ENCODE results near the gene MADD.

MADD gene

DNA sequence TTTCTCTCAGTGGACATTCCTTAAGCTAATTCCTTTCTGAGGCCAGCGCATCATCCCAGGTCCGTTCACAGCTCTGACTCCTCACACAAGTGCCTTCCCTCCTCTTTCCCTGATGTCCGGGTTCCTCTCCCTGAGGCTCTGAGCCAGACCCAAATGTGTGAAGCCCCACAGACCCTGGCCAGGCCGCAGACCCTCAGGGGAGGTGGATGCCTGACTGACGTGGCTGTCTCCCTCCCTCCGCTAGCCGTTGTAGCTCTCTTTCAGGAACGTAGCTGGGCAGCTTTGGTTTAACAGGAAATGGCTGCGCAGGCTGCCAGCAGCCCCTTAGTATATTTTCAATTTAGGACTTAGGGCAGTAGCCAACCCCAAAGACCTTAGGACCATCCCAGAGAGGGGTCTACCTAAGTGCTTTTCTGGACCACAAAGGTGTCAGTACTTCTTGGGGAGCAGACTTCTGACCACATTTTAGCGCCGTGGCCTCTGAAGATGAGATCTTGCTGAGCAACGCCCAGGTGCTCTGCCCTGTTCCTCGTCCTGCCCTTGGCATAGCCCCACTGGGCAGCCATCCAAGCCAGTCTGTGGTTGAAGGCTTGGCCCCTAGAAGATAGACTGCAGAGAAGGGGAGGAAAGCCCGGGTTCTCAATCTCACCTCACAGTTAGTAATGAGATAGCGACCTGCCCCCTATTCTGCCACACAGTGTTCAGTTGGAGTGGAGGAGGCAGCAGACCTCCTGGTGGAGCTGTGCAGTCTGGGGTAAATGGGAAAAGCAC lies 55.5 kb downstream of the MADD start:
- H3K9me3 Mint-ChIP-seq, result no peaks in the 10 kb centered on the region
- no peaks in the 10 kb centered on the region for H3K27me3 Mint-ChIP-seq (ENCODE audit: low read depth)
- TF ChIP-seq, protein P1, sequence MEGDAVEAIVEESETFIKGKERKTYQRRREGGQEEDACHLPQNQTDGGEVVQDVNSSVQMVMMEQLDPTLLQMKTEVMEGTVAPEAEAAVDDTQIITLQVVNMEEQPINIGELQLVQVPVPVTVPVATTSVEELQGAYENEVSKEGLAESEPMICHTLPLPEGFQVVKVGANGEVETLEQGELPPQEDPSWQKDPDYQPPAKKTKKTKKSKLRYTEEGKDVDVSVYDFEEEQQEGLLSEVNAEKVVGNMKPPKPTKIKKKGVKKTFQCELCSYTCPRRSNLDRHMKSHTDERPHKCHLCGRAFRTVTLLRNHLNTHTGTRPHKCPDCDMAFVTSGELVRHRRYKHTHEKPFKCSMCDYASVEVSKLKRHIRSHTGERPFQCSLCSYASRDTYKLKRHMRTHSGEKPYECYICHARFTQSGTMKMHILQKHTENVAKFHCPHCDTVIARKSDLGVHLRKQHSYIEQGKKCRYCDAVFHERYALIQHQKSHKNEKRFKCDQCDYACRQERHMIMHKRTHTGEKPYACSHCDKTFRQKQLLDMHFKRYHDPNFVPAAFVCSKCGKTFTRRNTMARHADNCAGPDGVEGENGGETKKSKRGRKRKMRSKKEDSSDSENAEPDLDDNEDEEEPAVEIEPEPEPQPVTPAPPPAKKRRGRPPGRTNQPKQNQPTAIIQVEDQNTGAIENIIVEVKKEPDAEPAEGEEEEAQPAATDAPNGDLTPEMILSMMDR (IDR thresholded peaks at IDR 0.05; ENCODE audit: unreplicated experiment in 3 of 3), result no peak
- H3K27ac Mint-ChIP-seq, result no peak overlapping the region
- H3K4me1 Mint-ChIP-seq, result no peaks in the 10 kb centered on the region
- H3K36me3 Mint-ChIP-seq (ENCODE audit: low read depth), result peaks cover 44% of the 10 kb centered on the region
- no peak overlapping the region for H3K4me3 Mint-ChIP-seq

DNA sequence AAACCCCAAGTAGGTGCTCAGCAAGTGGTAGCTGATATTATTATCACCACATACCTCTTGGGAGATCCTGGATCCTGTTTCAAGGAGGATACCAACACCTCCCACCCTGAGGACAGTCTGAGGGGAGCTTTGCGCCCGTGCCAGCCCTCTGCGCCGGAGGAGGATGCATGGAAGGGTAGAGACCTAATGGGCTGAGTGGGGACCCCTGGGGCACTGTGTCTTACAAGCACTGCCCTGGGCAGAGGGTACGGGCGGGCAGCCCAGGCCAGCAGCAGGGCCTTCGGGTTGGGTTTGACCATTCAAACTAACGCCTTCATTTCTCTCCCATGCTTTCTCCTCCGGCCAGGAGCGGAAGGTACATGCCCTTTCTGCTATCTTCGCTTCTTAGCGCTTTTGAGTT lies 56.3 kb downstream of the MADD start:
- no peaks in the 10 kb centered on the region for H3K27me3 Mint-ChIP-seq (ENCODE audit: low read depth)

DNA sequence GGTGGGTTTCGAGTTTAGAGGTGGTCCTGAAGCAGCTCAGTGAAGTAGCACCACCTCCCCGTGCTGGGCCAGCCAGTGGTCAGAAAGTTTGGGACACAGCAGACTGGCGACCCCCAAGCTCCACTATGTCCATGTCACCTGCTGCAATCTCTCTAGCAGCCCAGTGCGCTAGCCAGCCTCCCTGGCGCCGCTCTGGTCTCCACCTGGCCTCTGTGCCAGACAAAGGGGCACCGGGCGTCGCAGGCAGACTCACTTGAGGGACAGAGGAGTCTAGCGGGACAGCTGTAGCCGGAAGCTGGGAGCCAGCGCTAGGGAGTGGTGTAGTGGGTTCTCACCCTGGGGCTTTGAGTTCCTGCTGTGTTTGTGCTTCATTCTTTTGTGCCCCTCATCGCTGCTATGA lies 57.1 kb downstream of the MADD start:
- H3K27me3 Mint-ChIP-seq (ENCODE audit: low read depth), result no peaks in the 10 kb centered on the region
- no peaks in the 10 kb centered on the region for H3K9me3 Mint-ChIP-seq
- no peaks in the 10 kb centered on the region for H3K4me1 Mint-ChIP-seq
- H3K36me3 Mint-ChIP-seq (ENCODE audit: low read depth), result peaks cover 35% of the 10 kb centered on the region
- no peak overlapping the region for H3K4me3 Mint-ChIP-seq
- no peak overlapping the region for H3K27ac Mint-ChIP-seq
- TF ChIP-seq, protein P1 (IDR thresholded peaks at IDR 0.05; ENCODE audit: unreplicated experiment in 3 of 3), result no peak

More for the DNA sequence above, 56.3 kb downstream of the MADD start:
- TF ChIP-seq, protein P1 (IDR thresholded peaks at IDR 0.05; ENCODE audit: unreplicated experiment in 3 of 3), result no peak
- no peaks in the 10 kb centered on the region for H3K9me3 Mint-ChIP-seq
- H3K27ac Mint-ChIP-seq, result no peak overlapping the region
- no peak overlapping the region for H3K4me3 Mint-ChIP-seq
- peaks cover 43% of the 10 kb centered on the region for H3K36me3 Mint-ChIP-seq (ENCODE audit: low read depth)
- H3K4me1 Mint-ChIP-seq, result no peaks in the 10 kb centered on the region

DNA sequence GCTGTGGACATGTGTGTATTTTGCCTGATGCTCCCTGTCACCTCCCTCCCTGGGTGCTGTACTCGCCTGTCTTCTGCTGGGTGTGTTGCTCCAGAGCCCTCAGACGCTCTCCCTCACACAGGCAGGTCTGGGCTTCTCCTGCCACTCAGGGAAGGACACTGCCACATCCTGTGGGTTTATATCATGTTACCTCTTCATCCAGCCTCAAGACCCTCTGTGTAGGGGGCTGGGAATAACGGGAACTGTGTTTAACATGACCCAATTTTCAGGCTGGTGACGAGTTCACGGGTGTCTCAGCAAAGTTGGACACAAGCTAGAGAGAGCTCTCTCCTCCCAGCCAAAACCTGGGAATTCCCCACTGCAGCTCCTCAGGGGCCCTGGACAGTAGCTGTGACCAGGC lies 58.0 kb downstream of the MADD start:
- Mint-ChIP-seq H3K27me3 (ENCODE audit: low read depth) (no peaks in the 10 kb centered on the region), H3K36me3 (ENCODE audit: low read depth) (peaks cover 33% of the 10 kb centered on the region), H3K4me3 (no peak overlapping the region), H3K4me1 (no peaks in the 10 kb centered on the region), H3K27ac (no peak overlapping the region), H3K9me3 (no peaks in the 10 kb centered on the region)
- TF ChIP-seq, protein P1 (IDR thresholded peaks at IDR 0.05; ENCODE audit: unreplicated experiment in 3 of 3), result no peak

DNA sequence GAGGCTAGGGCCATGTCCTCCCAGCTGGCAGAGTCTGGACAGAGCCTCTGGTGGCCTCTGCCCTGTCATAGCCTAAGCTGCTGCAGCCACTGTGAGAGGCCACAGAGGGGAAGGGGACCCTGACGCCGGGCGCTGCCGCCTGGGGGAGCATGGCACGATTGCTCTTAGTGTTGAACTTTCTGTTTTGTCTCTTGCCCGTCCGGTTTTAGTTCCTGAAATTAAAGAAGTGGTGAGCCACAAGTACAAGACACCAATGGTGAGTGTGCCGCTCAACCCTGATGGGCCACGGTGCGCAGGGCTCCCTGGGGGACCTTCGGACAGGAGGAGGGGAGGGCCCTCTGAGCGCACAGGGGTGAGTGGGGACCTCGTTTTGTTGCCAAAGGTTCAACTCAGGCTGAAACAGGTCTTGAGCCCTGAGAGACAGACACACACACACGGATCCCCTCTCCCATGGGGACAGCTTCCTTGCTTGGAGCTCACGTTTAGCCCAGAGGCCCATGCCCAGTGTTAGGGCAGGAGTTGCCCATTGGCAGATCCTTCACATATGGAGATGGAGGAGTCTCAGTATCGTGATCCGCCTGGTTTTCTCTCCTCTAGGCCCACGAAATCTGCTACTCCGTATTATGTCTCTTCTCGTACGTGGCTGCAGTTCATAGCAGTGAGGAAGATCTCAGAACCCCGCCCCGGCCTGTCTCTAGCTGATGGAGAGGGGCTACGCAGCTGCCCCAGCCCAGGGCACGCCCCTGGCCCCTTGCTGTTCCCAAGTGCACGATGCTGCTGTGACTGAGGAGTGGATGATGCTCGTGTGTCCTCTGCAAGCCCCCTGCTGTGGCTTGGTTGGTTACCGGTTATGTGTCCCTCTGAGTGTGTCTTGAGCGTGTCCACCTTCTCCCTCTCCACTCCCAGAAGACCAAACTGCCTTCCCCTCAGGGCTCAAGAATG lies 58.8 kb downstream of the MADD start:
- Mint-ChIP-seq H3K9me3 (no peaks in the 10 kb centered on the region), H3K4me1 (no peaks in the 10 kb centered on the region), H3K4me3 (no peak overlapping the region), H3K36me3 (ENCODE audit: low read depth) (peaks cover 33% of the 10 kb centered on the region), H3K27me3 (ENCODE audit: low read depth) (no peaks in the 10 kb centered on the region), H3K27ac (peak overlapping the region in 1 of 3 experiments; percentile 31)
- TF ChIP-seq, protein P1 (IDR thresholded peaks at IDR 0.05; ENCODE audit: unreplicated experiment in 3 of 3), result no peak
